HepG2 (cell line): ENCODE data around the gene DOK5.

ENCODE experiments used
- AFF4 ChIP-seq: sonication (generic); formaldehyde crosslinking; IDR thresholded peaks from 2 replicates; pipeline ENCODE4 v1.4.0; 2020; ENCODE audit warnings: missing genetic modification reagents
- CTCF ChIP-seq: sonication (generic); formaldehyde crosslinking; IDR thresholded peaks from 2 replicates; pipeline ENCODE4 v1.5.0; 2020; ENCODE audit warnings: mild to moderate bottlenecking, missing genetic modification reagents, moderate library complexity
- EHMT2 ChIP-seq: fragments of 200-600 bp; sonication (generic); IDR thresholded peaks from 2 replicates; pipeline ENCODE4 v1.7.0; 2017; ENCODE audit warnings: antibody characterized with exemption, low read depth, low read length, borderline replicate concordance
- ELK4 ChIP-seq: sonication (generic); formaldehyde crosslinking; IDR thresholded peaks from 2 replicates; pipeline ENCODE4 v1.9.0; 2021; ENCODE audit warnings: missing genetic modification reagents, borderline replicate concordance
- POLR2A ChIP-seq, 2 experiments: IDR thresholded peaks; 2 replicates each; pipeline ENCODE4 v1.6.1; 2011; ENCODE audit warnings: low read depth in 2 of 2, low read length in 2 of 2, mild to moderate bottlenecking in 1 of 2, moderate library complexity in 1 of 2; ENCODE audit not compliant: insufficient read depth in 1 of 2

- TF ChIP-seq POLR2A (IDR thresholded peaks at IDR 0.05; ENCODE audit: insufficient read depth in 1 of 2, low read depth in 2 of 2, low read length in 2 of 2) = no peak
- no peak for TF ChIP-seq AFF4 (CRISPR knock-in tag)
- no peak for TF ChIP-seq CTCF (CRISPR knock-in tag)
- TF ChIP-seq ELK4 = no peak
- TF ChIP-seq EHMT2 = no peak
Measured at GRCh38 chr20:54486585-54486984, 11.2 kb downstream of the DOK5 start.
